GDM1 (cell line): Measurements from ENCODE around the gene POLE3.
"Not testable (repeated sequence)": the region's sequence is repeated elsewhere in the genome, so short reads cannot be mapped to it uniquely, and the experiment has no call there.

Source experiments
- DNase-seq: peaks from one replicate; lab custom pipeline; 2025; lab: John Stamatoyannopoulos, UW

The POLE3 gene

GRCh38 chr9:113376634-113377567 is 33.6 kb downstream of the POLE3 start, which contains the start of gene HDHD3:
TSS of gene HDHD3 (minus strand) at chr9:113376986. CDS start at chr9:113374354, 2,632 bp downstream.
- DNase-seq: peak; percentile 67

- no peak for DNase-seq
These were observed 35.1 kb downstream of the POLE3 start for GRCh38 chr9:113375057-113376023.

- DNase-seq: no peak
These were observed 36.6 kb downstream of the POLE3 start for GRCh38 chr9:113373676-113374392.

DNA sequence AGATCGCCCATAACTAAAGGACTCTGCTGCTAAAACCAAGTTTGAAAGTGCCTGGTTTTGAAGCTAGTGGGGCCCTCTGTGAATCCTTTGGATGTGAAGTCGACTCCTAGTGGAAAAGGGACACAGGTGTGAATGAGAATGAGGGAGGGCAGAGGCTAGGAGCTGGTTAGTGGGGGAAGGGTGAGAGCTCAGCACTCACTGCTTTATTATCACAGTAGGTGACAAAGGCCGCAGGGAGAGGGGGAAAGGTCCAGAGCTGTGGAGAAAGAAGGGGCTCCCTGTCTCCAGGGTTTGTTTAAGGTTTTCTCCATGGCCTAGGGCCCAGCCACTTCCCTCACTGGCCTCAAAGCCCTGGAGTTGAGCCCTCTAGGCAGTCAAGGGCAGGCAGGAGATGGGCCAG is 37.2 kb downstream of the POLE3 start:
- DNase-seq: no peak

DNA sequence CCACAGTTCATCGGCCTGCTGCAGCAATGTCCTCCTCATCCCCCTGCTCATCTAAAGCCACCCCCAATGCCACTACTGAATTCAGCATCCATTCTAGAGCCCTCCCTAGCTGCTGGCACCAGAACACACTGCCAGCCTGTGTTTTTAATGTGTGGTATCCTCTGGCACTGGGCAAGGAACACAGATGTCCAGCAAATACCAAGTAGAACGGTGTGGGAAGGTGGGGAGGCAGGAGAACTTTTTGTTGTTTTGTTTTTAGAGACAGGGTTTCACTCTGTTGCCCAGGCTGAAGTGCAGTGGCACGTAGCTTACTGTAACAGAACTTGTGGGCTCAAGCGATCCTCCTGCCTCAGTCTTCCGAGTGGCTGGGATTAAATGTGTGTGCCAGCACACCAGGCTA is 38.4 kb downstream of the POLE3 start:
- DNase-seq: no peak

- DNase-seq: no peak
These were observed 39.6 kb downstream of the POLE3 start for GRCh38 chr9:113370806-113371325.

DNA sequence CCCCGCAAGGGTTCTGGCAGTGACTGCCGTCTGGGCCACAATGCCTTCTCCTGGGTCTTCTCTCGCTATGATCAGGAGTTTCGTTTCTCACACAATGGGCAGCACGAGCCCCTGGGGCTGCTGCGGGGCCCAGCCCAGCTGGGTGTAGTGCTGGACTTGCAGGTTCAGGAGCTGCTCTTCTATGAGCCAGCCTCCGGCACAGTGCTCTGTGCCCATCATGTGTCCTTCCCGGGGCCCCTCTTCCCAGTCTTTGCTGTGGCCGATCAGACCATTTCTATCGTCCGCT is 40.7 kb downstream of the POLE3 start:
- no peak for DNase-seq

- no peak for DNase-seq
These were observed 41.3 kb downstream of the POLE3 start for GRCh38 chr9:113368982-113369854.

- DNase-seq: no peak
These were observed 42.0 kb downstream of the POLE3 start for GRCh38 chr9:113368348-113368981.

GRCh38 chr9:113365652-113366051 is 44.8 kb downstream of the POLE3 start:
- DNase-seq: not testable (repeated sequence)

GRCh38 chr9:113364951-113365350 is 45.5 kb downstream of the POLE3 start:
- no peak for DNase-seq

GRCh38 chr9:113363336-113363735 is 47.1 kb downstream of the POLE3 start:
- DNase-seq: no peak

DNA sequence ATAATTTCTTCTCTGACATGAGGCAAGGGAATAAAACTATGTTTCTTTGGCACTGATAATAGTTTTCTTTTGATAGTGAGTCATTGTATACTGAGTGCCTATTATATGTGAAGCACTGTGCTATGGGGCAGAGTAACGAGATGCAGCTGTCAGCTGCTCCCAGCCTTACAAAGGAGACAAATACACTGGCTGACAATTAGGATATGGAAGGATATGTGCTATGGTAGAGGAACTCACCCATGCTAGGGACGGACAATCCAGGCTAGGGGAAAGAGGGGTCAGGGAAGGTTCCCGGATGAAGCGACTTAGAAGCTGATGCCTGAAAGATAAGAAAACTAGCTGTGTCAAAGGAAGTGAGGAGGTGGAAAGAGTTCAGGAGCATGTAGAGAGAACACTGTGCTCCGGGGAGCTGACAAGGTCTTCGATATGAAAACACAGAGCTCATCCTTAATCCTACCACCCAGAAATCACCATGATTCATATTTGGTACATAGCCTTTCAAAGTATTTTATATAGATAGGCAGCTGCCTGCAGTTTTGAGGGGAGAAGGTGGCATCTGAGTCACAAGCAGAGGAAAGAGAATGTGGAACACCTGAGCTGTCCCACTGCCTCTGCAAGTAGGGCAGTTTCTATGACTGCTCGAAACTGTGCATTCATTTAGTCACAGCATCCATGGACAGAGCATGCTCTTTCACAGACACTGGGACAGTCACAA is 49.0 kb downstream of the POLE3 start:
- no peak for DNase-seq

- DNase-seq: no peak
These were observed 50.1 kb downstream of the POLE3 start for GRCh38 chr9:113360242-113360842.

DNA sequence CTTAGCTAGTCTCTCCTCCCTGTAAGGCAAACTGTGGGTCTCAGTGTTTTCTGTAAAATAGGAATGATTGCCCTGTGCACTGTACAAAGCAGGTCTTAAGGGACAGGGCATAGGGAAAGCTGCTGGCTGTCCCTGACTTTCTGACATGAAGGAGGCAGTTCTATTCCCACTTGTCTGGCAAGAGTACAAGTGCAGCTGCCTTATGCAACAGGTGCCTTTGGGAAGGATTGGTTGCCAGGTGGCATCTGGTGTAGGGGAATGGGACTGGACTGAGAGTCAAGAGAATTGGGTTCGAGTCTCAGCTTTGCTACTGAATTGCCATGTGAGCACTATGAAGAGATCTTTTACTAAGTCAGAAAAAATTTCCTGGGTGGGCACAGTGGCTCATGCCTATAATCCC is 51.1 kb downstream of the POLE3 start:
- DNase-seq: no peak
